HepG2 (cell line): ENCODE results near the gene BRAF. TPM values are rescaled to one million over a fixed set of nuclear protein-coding genes. Genes with fewer than 3 reads are reported as not detected.
"Not testable (repeated sequence)": the region's sequence is repeated elsewhere in the genome, so short reads cannot be mapped to it uniquely, and the experiment has no call there.

Source experiments
- ATAC-seq: fragments of 200-7000 bp; cut with Tn5 transposase; 3 replicates; pipeline ENCODE4 v1.9.1; 2020; ENCODE audit warnings: mild to moderate bottlenecking, moderate library complexity
- BruUV-seq: library from RNA; stranded (reverse); fragments of 400-500 nt; replicated peaks from 2 replicates; lab custom pipeline; 2021; lab: Mats Ljungman, UMichigan
- CTCF ChIA-PET: fragments of 300-600 bp; formaldehyde crosslinking; extraction: SDS; loops from one replicate; lab custom pipeline; 2021; ENCODE audit warnings: low total read pairs, inconsistent platforms, low intra/inter-chr PET ratio; lab: Yijun Ruan, JAX
- POLR2A ChIA-PET: fragments of 350-600 bp; sonication (Branson Sonifier 250); formaldehyde crosslinking; loops from one replicate; lab custom pipeline; 2020; ENCODE audit warnings: antibody characterized with exemption, inconsistent platforms; lab: Yijun Ruan, JAX
- DNase-seq: peaks from one replicate; pipeline ENCODE4 v3.0.0-alpha.2; 2015; ENCODE audit warnings: low spot score
- FAIRE-seq: peaks from 3 replicates; lab custom pipeline; 2011; peaks lifted over from hg19 to GRCh38; lab: Jason Lieb, UNC
- H2AFZ ChIP-seq: one replicate; pipeline ENCODE4 v1.6.1; 2011; ENCODE audit warnings: low read length, inconsistent platforms
- H3K27ac ChIP-seq: fragments of 300-600 bp; 3 replicates; pipeline ENCODE4 v1.8.0; 2011; ENCODE audit warnings: mixed run types, mild to moderate bottlenecking, mixed read lengths, low read length, inconsistent platforms; ENCODE audit not compliant: insufficient read depth; ENCODE audit errors: extremely low read length
- H3K27me3 ChIP-seq, 2 experiments: fragments of 200-600 bp in 1 of 2; 2 replicates in 1 of 2; 3 replicates in 1 of 2; pipeline versions ENCODE4 v1.6.0 to v1.8.0; 2011; ENCODE audit warnings: low read length in 2 of 2, mild to moderate bottlenecking in 2 of 2, moderate library complexity in 2 of 2, inconsistent platforms in 1 of 2; ENCODE audit not compliant: insufficient read depth in 2 of 2, control insufficient read depth in 1 of 2
- H3K36me3 ChIP-seq, 2 experiments: fragments of 200-600 bp in 1 of 2; replicated peaks in 1 of 2; 2 replicates in 1 of 2; 3 replicates in 1 of 2; pipeline versions ENCODE4 v1.5.1 to v1.8.0; 2011; ENCODE audit warnings: low read length in 2 of 2, inconsistent platforms in 1 of 2; ENCODE audit not compliant: insufficient read depth in 2 of 2, control insufficient read depth in 1 of 2
- H3K4me1 ChIP-seq: 2 replicates; pipeline ENCODE4 v1.5.1; 2012; ENCODE audit warnings: low read length, inconsistent platforms; ENCODE audit not compliant: insufficient read depth
- H3K4me2 ChIP-seq: 2 replicates; pipeline ENCODE4 v1.6.0; 2011; ENCODE audit warnings: low read depth, low read length, inconsistent platforms
- H3K4me3 ChIP-seq, 3 experiments: fragments of 200-600 bp in 1 of 3; sonication (generic), shearing (Covaris generic) in 1 of 3; replicated peaks in 1 of 3; 2 replicates each; pipeline ENCODE4 v1.5.1; 2011 to 2016; ENCODE audit warnings: low read length in 3 of 3, inconsistent platforms in 2 of 3, low read depth in 2 of 3, mild to moderate bottlenecking in 2 of 3, control low read depth in 1 of 3, mixed read lengths in 1 of 3; ENCODE audit not compliant: insufficient read depth in 1 of 3
- H3K79me2 ChIP-seq: one replicate; pipeline ENCODE4 v1.6.1; 2011; ENCODE audit warnings: low read length, inconsistent platforms; ENCODE audit not compliant: insufficient read depth
- H3K9ac ChIP-seq: 2 replicates; pipeline ENCODE4 v1.6.0; 2011; ENCODE audit warnings: mild to moderate bottlenecking, low read depth, low read length, inconsistent platforms; ENCODE audit not compliant: insufficient read depth
- H3K9me3 ChIP-seq: 2 replicates; pipeline ENCODE4 v1.5.1; 2012; ENCODE audit warnings: mild to moderate bottlenecking, low read length
- H4K20me1 ChIP-seq: 2 replicates; pipeline ENCODE4 v1.6.0; 2011; ENCODE audit warnings: inconsistent platforms, mild to moderate bottlenecking, low read length, moderate library complexity; ENCODE audit not compliant: insufficient read depth
- HMG20A ChIP-seq: IDR thresholded peaks from 2 replicates; pipeline ENCODE4 v1.6.1; 2016; ENCODE audit warnings: borderline replicate concordance
- MAFF ChIP-seq: IDR thresholded peaks from 2 replicates; pipeline ENCODE4 v1.6.1; 2011; ENCODE audit warnings: low read depth, low read length, improper control_type of control experiment
- MAFK ChIP-seq, 2 experiments: IDR thresholded peaks in 1 of 2; conservative IDR thresholded peaks in 1 of 2; 2 replicates each; pipeline ENCODE4 v1.6.1; 2011; ENCODE audit warnings: improper control_type of control experiment in 2 of 2, low read length in 2 of 2
- ZNF276 ChIP-seq: sonication (generic); formaldehyde crosslinking; IDR thresholded peaks from 2 replicates; pipeline ENCODE4 v1.4.0; 2020; ENCODE audit warnings: mild to moderate bottlenecking, low read depth, missing genetic modification reagents
- whole genome bisulfite sequencing: methylation state at CpG from one replicate; pipeline ENCODE4 v1.1.6; 2017; ENCODE audit warnings: low lambda C conversion rate; 5-methylcytosine and 5-hydroxymethylcytosine counted together
- in situ Hi-C: cut with HindIII; loops from 2 replicates; pipeline ENCODE4 v1.10.0; 2017; ENCODE audit warnings: low pct_unique_long_range_greater_than_20kb; ENCODE audit not compliant: extremely low pct_ligation_motif_present
- intact Hi-C: fragments of 100-400 bp; cut with micrococcal nuclease; formaldehyde crosslinking; loops from one replicate; pipeline ENCODE4 v1.10.0; 2022; ENCODE audit not compliant: unreplicated experiment
- polyA plus RNA-seq, 8 experiments: library from polyadenylated mRNA; depleted of rRNA in 3 of 8; stranded (reverse) in 7 of 8; unstranded in 1 of 8; fragments of >200 nt; fragmentation: Illumina TruSeq in 4 of 8; extraction: Trizol in 4 of 8; gene quantifications; 2 replicates each; pipeline versions ENCODE4 v1.2.1 to v1.2.3, GENCODE V29; 2011 to 2016; ENCODE audit warnings: low read depth in 4 of 8, missing spikeins in 1 of 8, mixed read lengths in 1 of 8; ENCODE audit not compliant: insufficient read depth in 1 of 8
- total RNA-seq, 5 experiments: library from RNA; depleted of rRNA; stranded (reverse); fragments of >200 nt; fragmentation: Illumina TruSeq; extraction: Trizol; gene quantifications; 2 replicates each; pipeline ENCODE4 v1.2.3, GENCODE V29; 2016; ENCODE audit warnings: low read depth in 1 of 5

BRAF gene
- total and polyA plus RNA-seq, 2 of the 13 experiments (the other 11 are each of a cell fraction or from before 2014, with no cell fraction given): 12.5 to 13.4 TPM

- H3K9me3 ChIP-seq: no peaks in the 10 kb centered on the region
- FAIRE-seq (no peak), ATAC-seq (no peak), DNase-seq (no peak)
- POLR2A ChIA-PET: no interaction called here
- H4K20me1 ChIP-seq: no peaks in the 10 kb centered on the region
- H2AFZ ChIP-seq: no peak overlapping the region
- no peak overlapping the region for H3K4me3 ChIP-seq
- H3K9ac ChIP-seq: no peak overlapping the region
- in situ Hi-C loops (no loop called here), intact Hi-C loops (no loop called here)
- peaks cover 14% of the 10 kb centered on the region; the same call in 1 of the 2 replicates for H3K4me1 ChIP-seq
- no peak overlapping the region for H3K4me2 ChIP-seq
- TF ChIP-seq MAFF (peak; percentile 33; the same call in 1 of the 2 replicates), ZNF276 (CRISPR knock-in tag) (no peak), HMG20A (CRISPR knock-in tag) (no peak), MAFK (conservative IDR thresholded peaks at IDR 0.05 in 1 of 2, IDR thresholded peaks at IDR 0.05 in 1 of 2; ENCODE audit: low read length in 2 of 2) (peak; percentile 10 to 68; a peak in 2 of 4 replicates)
- H3K79me2 ChIP-seq: peaks cover 3% of the 10 kb centered on the region
- peaks cover 1 to 4% of the 10 kb centered on the region in 2 experiments; a peak in 1 of 5 replicates for H3K27me3 ChIP-seq
- 35% methylated on average over 4 of the region's 4 CpGs for WGBS
- no TSS peak for BruUV-seq
- no peak overlapping the region for H3K27ac ChIP-seq
- CTCF ChIA-PET: no interaction called here
- H3K36me3 ChIP-seq: no peaks in the 10 kb centered on the region
These were observed 4.0 kb upstream of the BRAF start for GRCh38 chr7:140928491-140929309.

- H3K4me3 ChIP-seq, ATAC-seq, H3K27ac ChIP-seq, CTCF ChIA-PET, H3K4me2 ChIP-seq, H3K9me3 ChIP-seq, H3K27me3 ChIP-seq, BruUV-seq, H3K36me3 ChIP-seq, H4K20me1 ChIP-seq, POLR2A ChIA-PET, FAIRE-seq, DNase-seq, intact Hi-C loops, H3K9ac ChIP-seq, in situ Hi-C loops: not testable (repeated sequence)
- peaks cover 11% of the 10 kb centered on the region for H3K79me2 ChIP-seq
- peaks cover 15% of the 10 kb centered on the region for H3K4me1 ChIP-seq
- WGBS: 64% methylated on average over 4 of the region's 4 CpGs
- H2AFZ ChIP-seq: peak overlapping the region; percentile 19
These were observed 3.2 kb upstream of the BRAF start for GRCh38 chr7:140927945-140928344.
